ENCODE measurements around the gene MRPL24. TPM values are rescaled to one million over a fixed set of nuclear protein-coding genes. Genes with fewer than 3 reads are reported as not detected.

Gene MRPL24
- total RNA-seq, 1 experiment from 2014 or later = 27.3 TPM

- WGBS (ENCODE audit: extremely low coverage, insufficient read length, low lambda C conversion rate) = no CpG with 5 or more reads among the region's 6 CpGs
- H2BK120ac ChIP-seq (ENCODE audit: low read depth, low read length, poor library complexity, severe bottlenecking) = no peak overlapping the region
- no peak overlapping the region for H2AK5ac ChIP-seq (ENCODE audit: insufficient read length, low read length)
- H4K20me1 ChIP-seq (ENCODE audit: control insufficient read depth, insufficient read depth, insufficient read length) = peaks cover 2% of the 10 kb centered on the region
- Mint-ChIP-seq H3K27me3 (ENCODE audit: low read depth) (no peaks in the 10 kb centered on the region), H3K4me1 (no peaks in the 10 kb centered on the region), H3K9me3 (no peaks in the 10 kb centered on the region), H3K4me3 (no peak overlapping the region; a peak in 1 of 5 replicates), H3K36me3 (ENCODE audit: insufficient read depth in 1 of 3, low read depth in 3 of 3) (peaks cover 29 to 72% (median 69%) of the 10 kb centered on the region in 3 experiments; a peak in 6 of 7 replicates), H3K27ac (no peak overlapping the region)
- H3K79me1 ChIP-seq (ENCODE audit: insufficient read depth, low read depth, low read length, poor library complexity, severe bottlenecking) = peaks cover 6% of the 10 kb centered on the region
- no peaks in the 10 kb centered on the region for H3K23me2 ChIP-seq (ENCODE audit: insufficient read length, low read depth, low read length, poor library complexity, severe bottlenecking)
- no peak overlapping the region for H3K9ac ChIP-seq (ENCODE audit: extremely low read depth, insufficient read length, low read length)
- H4K5ac ChIP-seq (ENCODE audit: insufficient read length, low read depth, low read length) = no peak overlapping the region
- H2BK15ac ChIP-seq (ENCODE audit: low read depth, low read length) = no peak overlapping the region
- no peaks in the 10 kb centered on the region for H3K27me3 ChIP-seq (ENCODE audit: insufficient read depth, low read length)
- H2BK5ac ChIP-seq (ENCODE audit: insufficient read length, low read length) = no peak overlapping the region
- no peak overlapping the region for H3K27ac ChIP-seq (ENCODE audit: insufficient read length, low read depth, low read length)
- H4K91ac ChIP-seq (ENCODE audit: insufficient read length, low read depth, low read length) = no peak overlapping the region
- H2BK20ac ChIP-seq (ENCODE audit: low read depth, low read length, poor library complexity, severe bottlenecking) = no peak overlapping the region
- H3K79me2 ChIP-seq (ENCODE audit: insufficient read depth, low read length) = peaks cover 4% of the 10 kb centered on the region; the same call in 1 of the 2 replicates
- no peak for TF ChIP-seq CTCF (conservative IDR thresholded peaks at IDR 0.05)
- no peaks in the 10 kb centered on the region for H3K9me3 ChIP-seq (ENCODE audit: control insufficient read depth, low read depth, low read length)
- no peak overlapping the region for H3K23ac ChIP-seq (ENCODE audit: insufficient read length, low read depth, low read length)
- no peak overlapping the region for H3K14ac ChIP-seq (ENCODE audit: insufficient read depth, low read length)
- H3K4ac ChIP-seq (ENCODE audit: low read depth, low read length) = no peak overlapping the region
- H3K4me2 ChIP-seq (ENCODE audit: insufficient read depth, insufficient read length, low read length) = no peak overlapping the region
- no peak overlapping the region for H4K8ac ChIP-seq (replicated peaks; ENCODE audit: insufficient read length, low read depth, low read length)
- DNase-seq = no peak
- no peak overlapping the region for H3T11ph ChIP-seq (ENCODE audit: low read length)
- H2BK12ac ChIP-seq (ENCODE audit: insufficient read length, low read depth, low read length) = no peak overlapping the region
- no peak overlapping the region for H3K18ac ChIP-seq (ENCODE audit: insufficient read length, low read depth, low read length)
- H3K4me1 ChIP-seq (ENCODE audit: insufficient read depth, low read length) = no peaks in the 10 kb centered on the region
- no peak overlapping the region for H2AFZ ChIP-seq (ENCODE audit: low read length)
- no peak overlapping the region for H3K56ac ChIP-seq (ENCODE audit: insufficient read length, low read depth, low read length)
Observed at GRCh38 chr1:156785458-156785857, 44.6 kb upstream of the MRPL24 start.
